HG03064 (cell line): ENCODE measurements around the gene PLA2G2D.
"Not testable (repeated sequence)": the region's sequence is repeated elsewhere in the genome, so short reads cannot be mapped to it uniquely, and the experiment has no call there.

Experiments used
- ATAC-seq: cut with Tn5 transposase; IDR thresholded peaks from one replicate; pipeline ENCODE4 v1.9.1; 2021; ENCODE audit warnings: low read depth; ENCODE audit not compliant: unreplicated experiment

Gene PLA2G2D

DNA sequence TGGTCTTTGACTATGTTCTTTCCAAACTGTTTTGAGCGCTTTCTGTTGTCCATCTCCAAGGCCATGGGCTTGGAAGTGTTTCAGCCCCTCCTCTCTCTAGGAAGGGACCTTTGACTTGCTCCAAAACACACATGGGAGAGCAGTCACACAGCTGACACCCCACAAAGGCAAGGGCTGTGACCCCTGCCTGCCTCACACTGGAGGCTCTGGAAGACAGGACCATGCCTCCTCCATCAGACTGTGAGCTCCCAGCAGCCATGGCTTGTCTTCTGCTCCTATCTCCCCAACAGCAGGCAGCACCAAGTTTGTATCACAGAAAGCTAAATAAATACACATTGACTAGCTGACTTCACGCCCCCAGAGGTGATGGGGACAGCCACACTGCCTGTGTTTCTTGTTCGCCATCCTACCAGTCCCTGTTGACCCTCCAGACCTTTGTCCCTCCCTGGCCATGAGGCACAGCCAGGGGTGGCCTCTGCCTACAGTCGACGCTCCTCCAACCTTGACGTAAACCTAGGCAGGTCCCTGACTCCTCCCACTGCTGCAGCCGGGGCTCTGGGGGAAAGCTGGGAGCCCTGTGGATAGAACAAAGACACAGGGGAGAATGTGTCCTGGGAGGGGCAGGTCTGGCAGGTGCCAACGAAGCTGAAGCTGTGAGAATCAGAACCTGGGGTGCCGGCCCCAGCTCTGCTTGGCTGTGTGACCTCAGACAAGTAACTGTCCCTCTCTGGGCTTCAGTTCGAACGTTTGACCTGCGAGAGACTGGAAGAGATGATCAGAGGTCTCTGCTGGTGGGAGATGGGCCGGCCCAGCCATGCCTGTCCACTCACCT, 24.6 kb upstream of the PLA2G2D start:
- ATAC-seq: no peak

DNA sequence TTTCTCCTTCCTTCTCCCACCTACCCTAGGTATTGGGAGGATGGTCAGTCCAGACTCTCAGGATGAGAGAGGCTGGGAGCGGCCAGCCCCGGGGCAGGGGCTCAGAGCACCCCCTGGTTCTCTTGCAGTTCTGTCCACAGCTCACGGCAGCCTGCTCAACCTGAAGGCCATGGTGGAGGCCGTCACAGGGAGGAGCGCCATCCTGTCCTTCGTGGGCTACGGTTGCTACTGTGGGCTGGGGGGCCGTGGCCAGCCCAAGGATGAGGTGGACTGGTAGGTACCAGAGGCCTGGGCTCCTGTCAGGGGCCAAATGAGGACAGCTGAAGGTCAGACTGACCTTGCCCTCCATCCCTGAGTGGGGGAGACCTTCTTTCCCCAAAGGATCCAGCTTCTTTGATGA, 24.0 kb upstream of the PLA2G2D start:
- no peak for ATAC-seq

DNA sequence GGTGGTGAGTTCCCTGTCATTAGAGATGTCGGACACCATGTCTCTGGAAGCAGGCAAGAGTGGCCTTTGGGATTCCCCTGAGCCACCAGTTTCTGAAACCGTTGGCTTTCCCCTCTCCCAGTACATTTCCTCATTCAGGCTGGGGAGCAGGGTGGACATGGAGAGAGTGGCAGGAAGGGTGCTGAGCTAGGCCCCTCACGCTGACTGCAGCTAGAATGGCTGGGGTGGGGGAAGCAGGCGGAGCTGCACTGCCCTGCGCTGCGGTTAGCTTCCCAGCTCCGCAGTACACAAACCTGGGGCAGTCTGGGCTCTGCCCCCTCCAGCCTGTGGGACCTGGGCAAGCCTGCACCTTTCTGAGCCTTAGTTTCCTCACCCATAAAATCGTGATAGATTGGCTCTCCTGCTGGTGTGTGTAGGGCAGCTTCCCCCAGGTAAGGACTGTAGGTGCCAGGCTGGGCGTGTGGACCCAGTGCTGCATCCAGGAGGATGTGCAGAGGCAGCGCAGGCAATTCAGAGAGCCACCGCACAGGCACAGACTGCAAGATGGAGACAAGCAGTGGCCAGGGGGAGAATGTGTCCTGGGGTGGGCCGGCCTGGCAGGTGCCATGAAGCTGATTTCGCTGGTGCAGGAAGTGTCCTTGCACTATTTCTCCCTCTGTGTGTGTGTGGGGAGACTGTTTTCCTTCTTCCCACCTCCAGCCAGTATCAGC, 22.8 kb upstream of the PLA2G2D start:
- ATAC-seq: no peak

DNA sequence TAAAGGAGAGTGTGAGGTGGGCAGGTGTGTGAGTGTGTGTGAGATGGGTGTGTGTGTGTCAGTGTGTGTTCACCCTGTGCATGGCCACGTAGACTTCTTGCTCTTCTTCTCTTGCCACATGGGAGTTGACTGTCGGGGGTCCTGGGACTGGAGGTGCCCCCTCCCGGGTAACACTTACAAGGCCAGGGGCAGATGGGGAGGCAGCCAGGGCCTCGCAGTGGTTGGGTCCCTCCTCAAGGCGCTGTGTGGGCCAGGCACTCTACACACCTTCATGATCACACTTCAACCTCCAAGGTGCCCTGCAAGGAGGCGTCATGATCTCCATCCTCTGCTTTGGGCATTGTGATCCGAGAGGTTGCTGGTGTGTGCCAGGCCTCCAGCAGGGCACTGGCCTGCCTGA, 22.1 kb upstream of the PLA2G2D start:
- no peak for ATAC-seq

DNA sequence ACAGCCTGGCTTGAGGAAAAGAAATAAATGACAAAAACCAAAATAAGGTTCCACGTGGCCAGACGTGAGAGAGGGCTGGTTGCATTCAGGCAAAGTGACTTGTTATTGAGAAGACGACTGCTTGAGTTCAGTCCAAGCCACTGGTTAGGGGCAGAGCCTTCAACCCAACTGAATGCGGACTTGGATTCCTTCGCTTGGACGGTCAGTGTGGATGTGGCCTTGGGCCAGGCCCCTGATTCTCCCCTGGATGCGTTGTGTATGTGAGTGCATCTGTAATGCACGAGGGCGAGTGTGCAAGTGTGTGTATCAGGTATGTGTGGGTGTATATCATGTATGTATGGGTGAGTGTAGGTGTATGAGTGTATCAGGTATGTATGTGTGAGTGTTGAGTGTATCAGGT, 21.7 kb upstream of the PLA2G2D start:
- no peak for ATAC-seq

DNA sequence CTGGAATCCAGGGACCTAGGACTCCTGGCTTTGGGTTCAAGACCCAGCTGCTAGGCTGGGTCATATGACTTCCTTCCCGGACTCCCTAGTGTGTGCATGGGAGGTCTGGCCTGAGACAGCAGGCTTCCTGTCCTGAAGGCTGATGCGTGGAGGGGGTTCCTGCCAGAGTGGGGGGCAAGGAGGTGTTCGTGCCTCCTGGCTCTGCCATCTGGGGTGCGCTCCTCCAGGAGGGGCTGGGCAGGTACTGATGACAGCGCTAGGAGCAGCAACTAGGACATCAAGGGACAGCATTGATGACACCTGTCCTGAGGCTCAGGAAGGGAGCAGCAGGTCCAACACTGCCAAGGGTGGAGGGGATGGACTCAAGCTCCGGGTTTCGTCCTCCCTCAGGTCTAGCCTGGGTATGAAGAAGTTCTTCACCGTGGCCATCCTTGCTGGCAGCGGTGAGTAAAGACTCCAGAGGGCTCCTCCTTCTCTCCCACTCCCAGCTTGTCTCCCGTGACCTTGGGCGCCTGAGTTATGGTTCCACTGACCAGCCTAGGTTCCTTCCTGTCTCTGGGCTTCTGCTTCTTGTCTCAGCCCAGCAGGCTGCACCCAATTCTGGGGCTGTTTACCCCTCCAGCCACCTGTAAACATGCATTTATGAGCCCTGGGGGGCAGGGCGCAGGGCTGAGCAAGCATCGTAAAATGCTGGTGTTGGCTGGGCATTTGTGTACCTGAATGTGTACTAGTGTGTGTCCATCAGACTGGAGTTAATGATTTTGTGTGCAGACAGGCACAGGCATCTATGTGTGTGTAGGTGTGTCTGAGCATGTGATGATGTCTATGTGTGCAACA, 20.7 kb upstream of the PLA2G2D start:
- no peak for ATAC-seq

DNA sequence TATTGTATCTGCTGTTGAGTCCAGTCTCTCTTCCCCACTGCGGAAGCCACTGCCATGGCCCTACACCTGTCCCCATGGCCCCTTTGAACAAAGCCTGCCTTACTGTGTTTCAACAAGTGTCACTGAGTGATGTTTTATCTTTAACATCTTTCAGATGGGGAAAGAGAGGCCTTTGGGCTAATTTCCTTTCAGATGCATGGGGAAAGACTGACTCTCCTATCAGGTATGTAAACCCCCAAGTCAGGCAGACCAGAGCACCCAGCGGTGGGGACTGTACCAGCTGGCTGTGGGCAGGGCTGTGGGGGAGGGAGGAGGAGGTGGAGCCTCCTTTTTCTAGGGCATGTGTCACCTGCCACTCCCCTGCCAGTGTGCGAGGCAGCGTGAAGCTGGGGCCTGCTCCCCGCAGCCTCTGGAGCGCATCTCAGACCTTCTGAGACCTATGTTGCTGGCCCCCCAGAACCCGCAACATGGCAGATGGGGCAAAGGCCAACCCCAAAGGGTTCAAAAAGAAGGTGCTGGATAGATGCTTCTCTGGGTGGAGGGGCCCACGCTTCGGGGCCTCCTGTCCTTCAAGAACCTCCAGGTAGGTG, 19.7 kb upstream of the PLA2G2D start, which contains the start of gene PLA2G2F:
PLA2G2F (plus strand) TSS at position 363 of the 590 bp plus-strand sequence; CDS start at position 468, 105 bp downstream.
- no peak for ATAC-seq

DNA sequence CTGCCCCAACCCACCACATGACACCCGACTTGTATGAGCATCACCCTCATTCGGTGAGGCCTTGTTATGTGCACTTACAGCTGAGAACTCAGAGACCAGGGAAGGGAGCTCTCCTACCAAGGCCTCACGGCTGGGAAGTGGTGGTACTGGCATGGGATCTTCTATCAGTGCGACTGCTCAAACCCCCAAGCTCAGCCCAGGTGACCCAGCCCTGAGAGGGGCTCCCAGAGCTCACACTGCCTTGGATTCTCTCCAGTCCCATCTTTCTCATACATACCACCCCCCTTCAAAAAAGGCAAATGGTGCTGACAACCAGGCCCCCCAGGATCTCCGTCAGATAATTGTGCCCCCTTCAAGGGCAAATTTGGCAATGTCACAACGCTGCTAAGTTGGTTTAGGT, 19.0 kb upstream of the PLA2G2D start:
- no peak for ATAC-seq

DNA sequence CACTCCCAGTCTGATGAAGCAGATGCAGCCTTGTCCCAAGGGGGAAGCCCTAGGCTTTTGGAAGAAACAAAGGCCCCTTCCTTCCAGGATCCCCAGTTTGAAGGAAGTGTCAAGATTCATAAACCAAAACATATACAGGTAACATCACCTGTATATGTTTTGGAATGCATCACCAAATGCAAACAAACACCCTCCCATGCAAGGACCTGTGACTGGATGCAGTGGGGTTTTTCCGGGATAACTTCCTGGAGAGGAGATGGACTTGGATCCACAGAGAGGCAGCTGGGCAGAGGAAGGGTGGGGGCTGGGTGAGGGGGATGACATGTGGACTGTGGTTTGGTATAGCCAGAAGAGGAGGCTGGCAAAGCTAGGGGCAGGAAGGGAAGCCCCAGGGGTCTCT, 18.3 kb upstream of the PLA2G2D start:
- ATAC-seq: no peak

DNA sequence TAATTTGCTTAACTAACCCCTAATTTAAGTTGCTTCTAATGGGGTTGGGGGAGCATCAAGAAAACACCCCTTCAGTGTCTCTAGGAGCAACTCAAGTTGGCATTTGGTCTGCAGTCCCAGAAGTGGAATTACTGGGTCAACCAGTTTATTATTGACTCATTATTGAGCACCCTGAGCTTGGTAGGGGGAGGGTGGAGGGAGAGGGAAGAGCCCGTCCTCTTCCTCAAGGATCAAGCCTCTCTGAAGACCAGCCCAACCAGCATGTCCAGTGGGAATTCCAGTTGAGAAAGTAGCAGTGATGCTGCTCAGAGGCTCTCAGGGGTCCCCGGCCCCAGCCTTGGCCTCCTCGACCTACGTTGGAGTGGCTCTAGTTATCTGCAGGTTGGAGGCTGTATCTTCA, 17.7 kb upstream of the PLA2G2D start:
- no peak for ATAC-seq

DNA sequence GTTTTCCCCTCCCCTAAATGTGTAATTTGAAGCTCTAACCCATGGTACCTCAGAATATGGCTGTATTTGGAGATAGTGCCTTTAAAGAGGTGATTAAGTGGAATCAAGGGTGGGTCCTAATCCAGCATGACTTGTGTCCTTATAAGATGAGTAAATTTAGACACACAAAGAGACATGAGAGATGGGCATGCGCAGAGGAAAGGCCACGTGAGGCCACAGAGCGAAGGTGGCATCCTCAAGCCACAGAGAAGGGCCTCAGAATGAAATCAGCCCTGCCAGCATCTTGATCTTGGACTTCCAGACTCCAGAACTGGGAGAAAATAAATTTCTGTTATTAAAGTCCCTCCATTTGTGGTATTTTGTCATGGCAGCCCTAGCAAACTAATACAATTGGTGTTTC, 16.9 kb upstream of the PLA2G2D start:
- ATAC-seq: no peak

DNA sequence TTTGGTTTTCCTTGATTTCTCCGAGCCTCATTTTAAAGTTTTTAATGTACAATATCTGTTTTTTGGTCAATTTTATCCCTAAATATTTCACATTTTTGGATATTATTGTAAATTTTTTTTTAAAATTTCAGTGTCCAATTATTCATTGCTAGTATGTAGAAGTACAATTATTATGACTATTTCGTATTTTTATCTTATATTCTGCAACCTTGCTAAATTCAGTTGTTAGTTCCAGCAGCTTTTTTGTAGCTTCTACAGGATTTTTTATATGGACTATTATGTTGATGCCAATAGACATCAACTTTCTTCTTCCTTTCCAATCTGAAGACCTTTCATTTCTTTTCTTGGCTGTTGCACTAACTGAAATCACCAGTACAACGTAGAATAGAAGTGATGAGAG, 15.7 kb upstream of the PLA2G2D start:
- ATAC-seq: no peak

DNA sequence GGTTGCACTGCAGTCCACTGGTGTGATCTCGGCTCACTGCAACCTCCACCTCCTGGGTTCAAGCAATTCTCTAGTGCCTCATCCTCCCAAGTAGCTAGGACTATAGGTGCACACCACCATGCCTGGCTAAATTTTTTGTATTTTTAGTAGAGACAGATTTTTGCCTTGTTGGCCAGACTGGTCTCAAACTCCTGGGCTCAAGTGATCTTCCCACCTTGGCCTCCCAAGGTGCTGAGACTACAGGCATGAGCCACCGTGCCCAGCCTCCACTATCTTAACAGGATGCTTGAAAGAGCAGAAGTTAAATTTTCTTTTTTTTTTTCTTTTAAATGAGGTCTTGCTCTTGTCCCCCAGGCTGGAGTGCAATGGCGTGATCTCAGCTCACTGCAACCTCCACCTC, 11.2 kb upstream of the PLA2G2D start:
- ATAC-seq: not testable (repeated sequence)

DNA sequence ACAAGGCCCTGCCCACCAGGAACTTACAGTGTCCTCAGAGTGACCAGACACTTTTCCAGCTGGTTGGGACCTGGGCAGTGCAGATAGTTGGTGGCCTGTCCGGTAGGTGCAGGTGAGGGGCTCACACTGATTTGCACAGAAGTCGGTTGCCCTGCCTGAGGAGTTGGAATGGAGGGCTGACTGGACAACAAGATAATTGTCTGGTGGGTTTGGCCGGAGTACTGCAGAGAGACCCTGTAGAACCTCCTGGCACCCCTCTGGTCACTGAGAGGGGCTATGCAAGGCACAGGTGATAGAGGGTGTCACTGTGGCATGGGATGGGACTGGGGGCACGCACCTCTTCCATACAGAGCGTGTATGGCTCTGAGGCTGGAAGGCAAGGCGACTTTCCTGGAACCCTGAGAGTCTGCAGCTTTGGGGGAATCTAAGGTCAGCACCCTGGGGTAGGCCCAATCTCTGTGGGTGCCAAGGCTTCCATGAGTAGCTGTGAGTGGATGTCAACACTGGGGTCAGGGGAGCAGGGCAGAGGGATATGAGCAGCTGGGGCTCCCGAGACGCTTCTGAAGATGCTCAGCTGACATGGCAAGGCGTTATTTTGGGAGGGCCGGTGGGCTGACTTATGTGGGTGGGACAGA, 7.6 kb upstream of the PLA2G2D start:
- ATAC-seq: no peak

DNA sequence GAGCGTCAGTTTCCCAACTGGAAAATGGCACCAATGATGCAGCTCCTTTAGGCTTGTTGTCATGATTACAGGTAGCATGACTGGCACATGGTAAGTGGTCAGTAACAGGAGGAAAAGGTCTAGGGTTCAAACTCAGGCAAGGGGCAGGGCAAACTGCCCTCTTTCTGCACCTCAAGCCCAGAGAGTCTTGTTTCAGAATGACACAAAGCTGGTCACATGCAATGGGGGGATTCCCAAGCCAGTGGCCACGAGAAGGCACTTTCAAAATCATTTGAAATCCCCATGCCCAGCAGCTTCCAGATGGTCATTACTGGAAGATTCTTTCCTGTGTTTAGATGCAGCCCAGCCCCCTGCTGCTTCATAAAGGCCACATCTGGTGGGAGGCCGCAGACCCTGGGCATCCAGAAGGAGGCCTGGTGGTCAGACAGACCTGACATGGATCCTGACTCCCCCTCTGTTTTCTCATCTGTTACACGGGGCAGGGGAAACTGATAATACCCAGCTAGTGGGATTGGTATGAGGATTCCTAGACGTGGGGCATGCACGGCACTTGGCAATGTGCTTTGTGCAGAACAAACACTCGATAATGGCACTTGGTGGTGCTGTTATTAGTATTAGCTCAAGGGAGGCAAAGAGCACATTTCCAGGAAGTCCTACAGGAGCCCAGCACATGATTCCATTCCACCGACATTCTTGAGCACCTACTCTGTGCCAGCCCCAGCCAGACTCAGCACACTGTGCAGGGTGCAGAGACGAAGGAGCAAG, 6.9 kb upstream of the PLA2G2D start:
- no peak for ATAC-seq

DNA sequence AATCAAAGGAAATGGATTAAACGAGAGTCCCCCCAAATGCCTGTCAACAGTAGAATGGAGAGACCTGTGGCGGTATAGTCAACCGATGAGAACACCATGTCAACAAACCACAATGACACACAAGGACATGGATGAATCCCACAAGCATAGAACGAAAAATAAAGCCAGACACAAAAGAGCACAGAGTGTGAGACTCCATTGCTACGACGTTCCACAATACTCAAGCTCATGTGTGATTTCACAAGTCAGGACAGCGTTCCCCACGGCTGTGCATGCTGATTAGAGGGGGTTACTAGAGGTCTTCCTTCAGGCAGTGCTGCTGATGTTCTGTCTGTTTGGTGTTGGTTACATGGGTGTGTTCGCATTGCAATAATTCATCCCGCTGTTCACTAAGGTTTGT, 5.8 kb upstream of the PLA2G2D start:
- ATAC-seq: no peak

DNA sequence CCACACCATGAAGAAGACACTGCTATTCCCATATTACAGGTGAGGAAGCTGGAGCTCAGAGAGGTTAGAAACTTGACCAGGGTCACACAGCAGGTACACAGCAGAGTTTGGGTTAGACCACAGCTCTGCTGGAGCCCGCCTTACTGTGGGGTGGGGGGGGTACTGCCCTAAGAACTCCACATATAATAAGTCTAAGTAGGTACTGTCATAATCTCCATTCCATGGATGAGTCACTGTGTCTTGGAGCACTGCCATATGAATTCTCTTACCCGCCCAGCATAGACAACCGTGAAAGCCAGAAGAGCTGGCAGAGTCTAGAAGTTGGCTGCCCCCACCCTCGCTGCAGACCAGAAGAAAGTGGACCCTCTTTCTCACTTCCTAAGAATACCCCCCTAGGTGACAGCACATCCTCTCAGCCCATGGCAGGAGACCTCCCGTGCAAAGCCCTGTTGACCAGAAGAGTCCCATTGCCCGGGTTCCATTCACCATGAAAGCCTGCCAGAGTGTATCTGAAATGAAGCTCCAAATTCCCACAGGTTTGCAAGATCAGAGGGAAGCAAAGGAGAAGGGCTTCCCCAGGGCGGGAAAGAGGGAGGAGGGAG, 5.2 kb upstream of the PLA2G2D start:
- no peak for ATAC-seq

DNA sequence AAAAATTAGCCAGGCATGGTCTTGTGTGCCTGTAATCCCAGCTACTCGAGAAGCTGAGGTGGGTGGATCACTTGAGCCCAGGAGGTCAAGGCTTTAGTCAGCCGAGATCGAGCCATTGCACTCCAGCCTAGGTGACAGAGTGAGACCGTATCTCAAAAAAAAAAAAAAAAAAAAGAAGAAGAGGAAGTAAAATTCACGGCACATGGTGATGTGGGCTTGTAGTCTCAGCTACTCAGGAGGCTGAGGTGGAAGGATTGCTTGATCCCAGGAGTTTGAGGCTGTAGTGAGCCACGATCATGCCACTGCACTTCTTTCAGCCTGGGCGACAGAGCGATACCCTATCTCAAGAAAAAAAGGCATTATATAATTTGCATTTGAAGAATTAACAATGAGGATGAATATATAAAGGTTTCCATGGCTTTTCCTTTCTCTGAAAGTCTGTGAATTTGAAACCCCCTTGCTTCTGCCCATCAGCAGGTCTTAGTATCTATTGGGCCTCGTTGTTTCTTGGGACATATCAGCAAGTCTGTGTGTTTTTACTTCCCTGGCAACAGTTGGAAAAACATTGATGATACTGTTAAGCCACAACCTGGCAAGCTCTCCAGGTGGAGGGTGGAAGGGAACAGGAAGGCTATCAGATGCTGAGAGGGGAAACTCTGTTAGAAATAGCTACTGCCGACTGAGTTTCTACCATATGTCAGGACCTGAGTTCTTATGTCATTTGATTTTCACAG, 4.6 kb upstream of the PLA2G2D start:
- no peak for ATAC-seq

DNA sequence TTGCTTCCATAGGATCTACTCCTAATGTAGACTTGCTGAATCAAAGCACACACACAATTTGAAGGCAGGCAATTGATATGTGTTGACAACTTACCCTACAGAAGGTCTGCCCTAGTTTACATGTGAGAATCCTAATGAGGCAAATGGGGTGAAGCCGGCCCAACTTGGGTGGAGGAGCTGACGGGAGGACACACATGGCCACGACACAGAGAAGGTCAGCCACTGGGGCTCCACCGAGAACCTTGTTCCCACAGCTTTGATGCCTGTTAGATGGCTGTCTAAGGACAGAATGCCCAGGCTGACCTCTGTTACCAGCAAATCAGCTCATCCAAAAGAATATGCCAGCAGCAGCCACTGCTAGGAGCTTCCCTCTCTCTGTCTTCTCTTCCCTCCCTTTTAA, 1.5 kb upstream of the PLA2G2D start:
- ATAC-seq: no peak
